AG04449 (cell line): Measurements from ENCODE around the gene RIMS1.

Source experiments
- CTCF ChIA-PET: fragments of 350-600 bp; formaldehyde crosslinking; extraction: SDS; loops from one replicate; lab custom pipeline; 2021; ENCODE audit warnings: antibody characterized with exemption; lab: Yijun Ruan, JAX
- POLR2A ChIA-PET: fragments of 400-600, 350-600 bp; formaldehyde crosslinking; extraction: SDS; loops from one replicate; lab custom pipeline; 2020; ENCODE audit warnings: antibody characterized with exemption, inconsistent platforms; lab: Yijun Ruan, JAX
- DNase-seq: peaks from one replicate; pipeline ENCODE4 v3.0.0-alpha.2; 2010; ENCODE audit warnings: low read depth, low spot score
- H3K4me3 ChIP-seq: 2 replicates; pipeline ENCODE4 v1.5.1; 2011; ENCODE audit warnings: low read depth, mild to moderate bottlenecking, control low read depth, low read length
- CTCF ChIP-seq: IDR thresholded peaks from one replicate; pipeline ENCODE4 v1.5.1; 2011; ENCODE audit warnings: mild to moderate bottlenecking, moderate library complexity, low read length, control low read depth, inconsistent platforms; ENCODE audit not compliant: insufficient read depth; ENCODE audit errors: missing control alignments

Gene RIMS1

GRCh38 chr6:71887744-71888230 lies 1.4 kb downstream of the RIMS1 start:
- H3K4me3 ChIP-seq: no peak overlapping the region
- CTCF ChIA-PET: interaction anchor here (1.3 kb wide), 1 partner anchor 18 kb away, joined by 3 read pairs; no protein-coding TSS in a partner anchor
- POLR2A ChIA-PET: interaction anchor here (0.5 kb wide), 1 partner anchor 21 kb away, joined by 3 read pairs; no protein-coding TSS in a partner anchor
- DNase-seq: no peak
- no peak for TF ChIP-seq CTCF

GRCh38 chr6:71888756-71889340 lies 2.5 kb downstream of the RIMS1 start:
- H3K4me3 ChIP-seq: no peak overlapping the region
- TF ChIP-seq CTCF: no peak
- ChIA-PET POLR2A (no interaction called here), CTCF (no interaction called here)
- DNase-seq: no peak

GRCh38 chr6:71889366-71889765 lies 3.0 kb downstream of the RIMS1 start:
- DNase-seq: no peak
- ChIA-PET POLR2A (no interaction called here), CTCF (interaction anchor here (1.4 kb wide), 1 partner anchor 9 kb away, joined by 3 read pairs; no protein-coding TSS in a partner anchor)
- no peak for TF ChIP-seq CTCF
- no peak overlapping the region for H3K4me3 ChIP-seq

GRCh38 chr6:71892641-71893040 lies 6.3 kb downstream of the RIMS1 start:
- DNase-seq: no peak
- no peak for TF ChIP-seq CTCF
- CTCF ChIA-PET: no interaction called here
- POLR2A ChIA-PET: no interaction called here
- no peak overlapping the region for H3K4me3 ChIP-seq

GRCh38 chr6:71900642-71901041 lies 14.3 kb downstream of the RIMS1 start:
- ChIA-PET CTCF (no interaction called here), POLR2A (no interaction called here)
- DNase-seq: no peak
- TF ChIP-seq CTCF: no peak
- H3K4me3 ChIP-seq: no peak overlapping the region

- TF ChIP-seq CTCF: no peak
- H3K4me3 ChIP-seq: no peak overlapping the region
- POLR2A ChIA-PET: no interaction called here
- no peak for DNase-seq
- CTCF ChIA-PET: interaction anchor here (1.2 kb wide), 1 partner anchor 9 kb away, joined by 4 read pairs; no protein-coding TSS in a partner anchor
Measured at GRCh38 chr6:71902261-71902660, 15.9 kb downstream of the RIMS1 start.
